ENCODE results near the gene EFNA3.

Gene EFNA3

DNA sequence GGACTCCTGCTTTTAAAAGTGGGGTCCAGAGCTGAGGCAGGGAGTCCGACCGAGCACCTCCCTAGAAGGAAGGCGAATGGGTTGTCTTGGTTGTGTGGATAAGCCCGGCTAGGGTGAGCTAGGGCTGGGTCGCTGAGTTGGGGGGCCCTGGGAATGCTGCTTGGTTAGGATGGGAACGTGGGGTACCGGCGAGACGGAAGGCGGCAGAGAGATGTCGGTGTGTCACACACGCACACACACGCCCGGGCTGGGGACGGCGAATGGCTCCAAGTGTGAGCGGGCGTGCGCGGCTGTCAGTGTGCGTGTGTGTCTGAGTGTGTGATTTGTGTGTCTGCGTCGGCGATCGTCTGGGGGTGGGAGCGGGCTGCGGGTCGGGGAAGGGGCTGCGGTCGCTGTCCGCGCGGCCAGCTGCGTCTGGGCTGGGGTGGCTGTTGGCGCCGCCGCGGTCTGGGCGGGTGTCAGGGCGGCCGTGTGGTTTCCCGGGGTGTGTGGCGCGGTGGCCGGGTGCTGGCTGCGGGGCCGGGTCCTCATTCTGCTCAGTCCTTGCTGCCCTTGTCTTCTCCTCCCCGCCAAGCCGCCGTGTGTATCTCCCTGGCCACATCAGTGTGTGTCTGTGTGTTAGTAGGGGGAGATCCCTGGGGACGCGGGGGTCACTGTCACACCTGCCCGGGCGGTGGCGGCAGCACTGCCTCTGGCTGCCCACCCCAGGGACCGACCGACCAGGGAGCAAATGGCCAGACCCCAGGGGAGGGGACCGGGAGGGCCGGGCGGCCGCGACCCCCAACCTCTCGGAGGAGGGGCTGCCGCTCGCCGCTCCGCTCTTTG is 1.1 kb downstream of the EFNA3 start:
- TF ChIP-seq, protein P1, sequence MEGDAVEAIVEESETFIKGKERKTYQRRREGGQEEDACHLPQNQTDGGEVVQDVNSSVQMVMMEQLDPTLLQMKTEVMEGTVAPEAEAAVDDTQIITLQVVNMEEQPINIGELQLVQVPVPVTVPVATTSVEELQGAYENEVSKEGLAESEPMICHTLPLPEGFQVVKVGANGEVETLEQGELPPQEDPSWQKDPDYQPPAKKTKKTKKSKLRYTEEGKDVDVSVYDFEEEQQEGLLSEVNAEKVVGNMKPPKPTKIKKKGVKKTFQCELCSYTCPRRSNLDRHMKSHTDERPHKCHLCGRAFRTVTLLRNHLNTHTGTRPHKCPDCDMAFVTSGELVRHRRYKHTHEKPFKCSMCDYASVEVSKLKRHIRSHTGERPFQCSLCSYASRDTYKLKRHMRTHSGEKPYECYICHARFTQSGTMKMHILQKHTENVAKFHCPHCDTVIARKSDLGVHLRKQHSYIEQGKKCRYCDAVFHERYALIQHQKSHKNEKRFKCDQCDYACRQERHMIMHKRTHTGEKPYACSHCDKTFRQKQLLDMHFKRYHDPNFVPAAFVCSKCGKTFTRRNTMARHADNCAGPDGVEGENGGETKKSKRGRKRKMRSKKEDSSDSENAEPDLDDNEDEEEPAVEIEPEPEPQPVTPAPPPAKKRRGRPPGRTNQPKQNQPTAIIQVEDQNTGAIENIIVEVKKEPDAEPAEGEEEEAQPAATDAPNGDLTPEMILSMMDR (IDR thresholded peaks at IDR 0.05; ENCODE audit: low read depth, low read length, missing control alignments), result no peak
- DNase-seq (ENCODE audit: low read depth), result no peak
- H3K4me3 ChIP-seq (ENCODE audit: low read depth, low read length), result no peak overlapping the region

- H3K4me3 ChIP-seq (ENCODE audit: low read depth, low read length), result no peak overlapping the region
- TF ChIP-seq, protein P1 (IDR thresholded peaks at IDR 0.05; ENCODE audit: low read depth, low read length, missing control alignments), result no peak
- DNase-seq (ENCODE audit: low read depth), result no peak
These were observed 1.9 kb downstream of the EFNA3 start for GRCh38 chr1:155080312-155081228.

- no peak for DNase-seq (ENCODE audit: low read depth)
- TF ChIP-seq, protein P1 (IDR thresholded peaks at IDR 0.05; ENCODE audit: low read depth, low read length, missing control alignments), result no peak
- H3K4me3 ChIP-seq (ENCODE audit: low read depth, low read length), result no peak overlapping the region
These were observed 3.0 kb downstream of the EFNA3 start for GRCh38 chr1:155081472-155082300.

DNA sequence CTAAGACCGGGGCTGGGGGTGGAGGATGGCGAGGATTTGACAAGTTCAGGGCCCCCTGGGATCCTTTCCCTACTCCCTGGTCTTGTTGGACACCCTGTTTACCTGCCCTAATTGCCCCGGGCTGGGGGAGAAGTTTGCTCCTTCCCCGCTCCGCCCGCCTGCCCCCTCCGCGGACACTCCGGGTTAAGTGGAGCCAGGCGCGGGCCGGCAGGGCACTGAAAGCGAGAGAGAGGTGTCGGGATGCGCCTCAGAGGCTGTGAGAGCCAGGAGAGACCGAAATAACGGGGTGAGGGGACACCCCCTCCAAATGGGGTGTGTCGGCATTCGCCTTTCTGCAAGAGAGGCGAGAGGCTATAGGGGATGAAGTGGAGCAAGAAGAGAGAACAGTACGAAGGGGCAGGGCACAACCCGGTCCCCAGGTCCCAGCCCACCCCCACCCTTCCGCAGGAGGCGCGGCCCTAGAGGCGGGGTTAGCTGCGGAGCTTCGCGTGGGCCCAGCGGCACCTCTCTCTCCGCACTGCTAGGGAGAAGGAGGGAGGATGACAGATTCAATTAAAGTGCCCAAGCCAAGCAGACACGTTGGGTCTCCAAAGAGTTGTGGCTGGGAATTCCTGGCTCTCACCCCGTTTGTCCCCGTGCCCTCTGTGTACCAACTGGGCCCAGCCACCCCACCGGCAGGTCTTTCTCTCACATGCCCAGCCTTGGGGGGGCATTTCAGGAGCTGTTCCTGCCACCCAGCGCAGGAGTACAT is 3.8 kb downstream of the EFNA3 start:
- TF ChIP-seq, protein P1 (IDR thresholded peaks at IDR 0.05; ENCODE audit: low read depth, low read length, missing control alignments), result no peak
- DNase-seq (ENCODE audit: low read depth), result no peak
- H3K4me3 ChIP-seq (ENCODE audit: low read depth, low read length), result no peak overlapping the region

DNA sequence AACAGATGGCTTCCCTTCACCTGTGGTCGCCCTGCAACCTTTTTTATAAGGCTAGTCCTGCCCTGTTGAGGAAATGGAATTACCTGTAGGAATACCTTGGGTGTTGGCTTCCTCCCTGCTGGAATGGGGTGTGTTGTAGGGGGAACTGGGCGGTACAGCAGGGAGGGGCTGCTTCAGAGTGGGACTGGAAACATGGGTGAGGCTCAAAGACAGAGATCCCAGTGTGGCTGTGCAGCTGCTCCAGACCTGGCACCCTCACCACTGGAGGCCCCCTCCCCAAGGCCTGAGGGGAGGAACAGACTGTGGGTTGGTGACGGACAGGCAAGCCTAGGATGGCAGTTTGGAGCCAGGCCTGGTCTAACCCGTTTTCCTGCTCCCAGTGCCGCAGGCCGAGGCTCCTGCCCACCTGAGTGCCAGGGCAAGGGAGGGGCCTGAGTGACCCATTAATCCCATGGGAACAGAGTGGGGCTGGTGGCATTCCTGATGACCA is 4.5 kb downstream of the EFNA3 start:
- TF ChIP-seq, protein P1 (IDR thresholded peaks at IDR 0.05; ENCODE audit: low read depth, low read length, missing control alignments), result no peak
- DNase-seq (ENCODE audit: low read depth), result no peak
- H3K4me3 ChIP-seq (ENCODE audit: low read depth, low read length), result no peak overlapping the region
